GM10847 (cell line): Measurements from ENCODE around the gene CASK.

Experiments
- POLR2A ChIP-seq: IDR thresholded peaks from 2 replicates; pipeline ENCODE4 v1.6.1; 2011; ENCODE audit not compliant: insufficient read length; ENCODE audit errors: extremely low read depth

The CASK gene

GRCh38 chrX:41480508-41481260, 442.7 kb downstream of the CASK start:
- TF ChIP-seq POLR2A, result no peak

GRCh38 chrX:41478381-41478911, 444.9 kb downstream of the CASK start:
- TF ChIP-seq POLR2A, result no peak

- TF ChIP-seq POLR2A, result no peak
Measured at GRCh38 chrX:41475591-41476241, 447.6 kb downstream of the CASK start.

DNA sequence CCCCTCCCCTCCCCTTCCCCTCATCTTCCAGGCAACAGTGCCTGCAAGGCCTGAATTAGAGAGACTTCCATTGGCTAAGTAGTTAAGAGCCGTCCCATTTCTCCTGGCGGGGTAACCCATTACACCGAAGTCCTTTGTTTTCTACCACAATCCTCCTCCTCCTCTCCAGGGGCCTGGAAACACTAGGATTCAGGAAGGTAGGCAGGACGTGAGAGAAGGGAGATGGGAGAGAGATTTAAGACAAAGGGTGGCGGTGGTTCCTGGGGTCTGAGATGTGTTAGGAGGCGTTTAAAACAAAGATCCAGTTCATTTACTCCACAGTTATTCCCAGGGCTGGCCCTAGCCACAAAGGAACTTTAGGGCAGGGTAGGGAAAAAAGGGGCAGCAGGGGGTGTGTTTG, 448.2 kb downstream of the CASK start:
- TF ChIP-seq POLR2A, result no peak

GRCh38 chrX:41474726-41475100, 448.6 kb downstream of the CASK start:
- TF ChIP-seq POLR2A, result no peak

DNA sequence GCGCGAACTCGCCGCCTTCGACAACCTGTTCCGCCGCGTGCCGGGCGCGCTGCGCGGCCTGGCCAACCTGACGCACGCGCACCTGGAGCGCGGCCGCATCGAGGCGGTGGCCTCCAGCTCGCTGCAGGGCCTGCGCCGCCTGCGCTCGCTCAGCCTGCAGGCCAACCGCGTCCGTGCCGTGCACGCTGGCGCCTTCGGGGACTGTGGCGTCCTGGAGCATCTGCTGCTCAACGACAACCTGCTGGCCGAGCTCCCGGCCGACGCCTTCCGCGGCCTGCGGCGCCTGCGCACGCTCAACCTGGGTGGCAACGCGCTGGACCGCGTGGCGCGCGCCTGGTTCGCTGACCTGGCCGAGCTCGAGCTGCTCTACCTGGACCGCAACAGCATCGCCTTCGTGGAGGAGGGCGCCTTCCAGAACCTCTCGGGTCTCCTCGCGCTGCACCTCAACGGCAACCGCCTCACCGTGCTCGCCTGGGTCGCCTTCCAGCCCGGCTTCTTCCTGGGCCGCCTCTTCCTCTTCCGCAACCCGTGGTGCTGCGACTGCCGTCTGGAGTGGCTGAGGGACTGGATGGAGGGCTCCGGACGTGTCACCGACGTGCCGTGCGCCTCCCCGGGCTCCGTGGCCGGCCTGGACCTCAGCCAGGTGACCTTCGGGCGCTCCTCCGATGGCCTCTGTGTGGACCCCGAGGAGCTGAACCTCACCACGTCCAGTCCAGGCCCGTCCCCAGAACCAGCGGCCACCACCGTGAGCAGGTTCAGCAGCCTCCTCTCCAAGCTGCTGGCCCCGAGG, 449.2 kb downstream of the CASK start:
- no peak for TF ChIP-seq POLR2A

DNA sequence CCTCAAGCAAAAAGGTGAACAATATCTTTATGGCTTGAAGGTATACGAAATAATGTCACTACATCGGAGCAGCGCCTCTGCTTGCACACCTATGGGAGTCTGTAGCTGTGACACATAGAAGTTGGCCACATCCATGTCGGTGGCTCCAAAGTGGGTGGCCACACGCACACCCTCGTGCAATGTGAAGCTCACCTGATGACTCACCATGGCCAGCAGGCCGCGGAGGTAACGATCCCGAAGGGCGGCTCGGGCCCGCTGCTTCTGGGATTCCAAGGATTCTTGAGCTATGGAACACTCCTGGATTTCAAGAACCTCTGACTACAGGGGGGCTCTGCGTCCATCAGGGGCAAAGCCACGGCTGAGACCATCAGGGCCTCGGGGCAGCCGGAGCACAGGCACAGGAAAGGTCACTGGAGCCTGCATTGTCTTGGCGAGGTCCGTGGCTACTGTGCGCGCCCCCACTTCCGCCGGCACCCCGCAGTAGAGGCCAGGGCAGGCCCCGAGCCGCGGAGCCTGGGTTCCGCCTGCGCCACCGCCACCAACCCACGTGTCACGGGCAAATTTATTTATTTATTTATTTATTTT, 451.0 kb downstream of the CASK start:
- TF ChIP-seq POLR2A, result no peak

DNA sequence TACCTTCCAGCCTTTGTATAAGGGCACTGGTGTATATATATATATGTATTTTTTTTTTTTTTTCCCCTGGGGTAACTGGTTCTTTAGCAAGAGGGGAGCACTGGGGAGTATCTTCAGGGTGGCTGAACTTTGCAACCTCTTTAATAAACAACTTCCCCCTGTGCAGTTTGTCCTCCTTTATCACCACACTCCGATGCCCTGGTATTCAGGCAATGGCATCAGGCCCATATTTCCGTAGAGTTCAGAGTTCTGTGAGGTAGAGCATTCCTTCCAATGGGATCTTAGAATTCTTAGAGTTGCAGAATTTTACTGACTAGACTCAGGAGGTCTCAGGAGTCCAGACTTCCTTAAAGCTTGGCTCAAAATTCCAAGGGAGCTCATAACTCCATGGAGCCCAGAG, 451.6 kb downstream of the CASK start:
- no peak for TF ChIP-seq POLR2A

DNA sequence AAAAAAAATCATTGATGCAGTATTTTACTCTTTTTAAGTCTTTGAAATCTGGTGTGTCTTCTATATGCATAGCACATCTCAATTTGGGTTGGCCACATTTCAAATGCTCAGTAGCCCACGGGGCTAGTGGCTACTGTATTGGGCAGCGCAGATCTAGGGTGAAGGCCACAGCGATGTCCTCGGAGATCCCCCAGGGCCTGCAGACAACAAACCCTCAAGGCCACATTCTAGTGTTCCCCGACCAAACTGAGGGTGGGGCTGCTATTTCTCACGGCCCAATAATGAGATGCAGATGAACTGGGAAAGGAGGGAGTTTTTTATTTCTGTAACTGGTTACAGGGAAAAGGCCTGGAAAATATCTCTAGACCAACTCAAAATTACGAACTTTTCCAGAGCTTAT, 452.6 kb downstream of the CASK start:
- TF ChIP-seq POLR2A, result no peak

DNA sequence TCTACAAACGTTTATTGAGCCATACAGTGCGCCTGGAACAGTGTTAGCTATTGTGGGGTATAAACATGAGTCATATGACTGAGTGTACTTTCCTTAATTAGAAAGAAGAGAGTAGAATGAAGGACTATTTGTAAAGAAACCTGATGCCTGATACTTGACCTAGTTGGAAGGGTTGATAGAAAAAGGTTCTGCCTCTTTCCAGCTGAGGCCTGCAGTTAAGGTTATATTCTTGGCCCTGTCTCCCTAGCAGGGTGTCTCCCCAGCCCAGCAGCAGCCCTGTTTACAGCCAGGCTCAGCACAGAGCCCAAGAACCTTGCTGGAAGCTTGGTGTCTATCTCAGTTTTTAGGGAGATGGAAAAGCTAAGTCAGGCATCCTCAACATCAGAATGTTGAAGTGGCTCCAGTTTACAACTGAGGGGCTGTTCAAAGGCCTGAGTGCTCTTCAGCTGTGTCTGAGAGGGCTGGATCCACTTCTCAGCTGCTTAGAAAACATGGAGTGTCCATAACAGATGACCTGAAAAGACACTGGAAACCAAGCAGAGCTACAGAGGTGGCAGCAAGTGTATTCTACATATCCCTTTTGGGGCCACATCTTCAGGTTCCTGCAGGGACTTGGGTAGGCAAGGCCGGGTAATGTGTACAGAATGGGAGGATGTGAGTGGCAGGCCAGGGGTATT, 454.6 kb downstream of the CASK start:
- no peak for TF ChIP-seq POLR2A
